C4-2B (cell line): ENCODE measurements around the gene HCST.

Experiments used
- ZFX ChIP-seq: fragments of 450-650 bp; IDR thresholded peaks from 2 replicates; pipeline ENCODE4 v1.6.1; 2017
- TF ChIP-seq, protein P1 (sequence below): fragments of 450-650 bp; conservative IDR thresholded peaks from 2 replicates; pipeline ENCODE4 v1.5.1; 2017; ENCODE audit warnings: mild to moderate bottlenecking

DNA sequence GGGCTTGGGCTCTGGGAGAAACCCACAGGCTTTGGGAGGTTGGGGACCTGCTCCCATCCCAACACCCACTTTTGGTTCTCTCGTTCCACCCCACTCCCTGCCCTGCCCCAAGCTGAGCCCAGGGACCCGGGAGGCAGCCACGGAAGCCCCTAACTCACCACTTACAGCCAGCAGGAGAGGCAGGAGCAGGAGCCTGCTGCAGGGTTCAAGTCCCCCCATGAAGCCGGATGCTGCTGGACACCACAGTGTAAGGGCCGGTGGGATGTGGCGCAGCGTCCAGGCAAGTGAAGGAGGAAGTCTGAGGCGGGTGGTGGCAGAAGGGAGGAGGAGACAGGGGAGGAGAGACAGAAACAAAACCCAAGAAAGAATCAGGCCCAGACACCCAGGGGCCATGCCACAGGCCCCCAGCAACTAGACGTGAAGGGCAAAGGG, 5.7 kb downstream of the HCST start, which contains the start of gene TYROBP:
- TF ChIP-seq, protein P1, sequence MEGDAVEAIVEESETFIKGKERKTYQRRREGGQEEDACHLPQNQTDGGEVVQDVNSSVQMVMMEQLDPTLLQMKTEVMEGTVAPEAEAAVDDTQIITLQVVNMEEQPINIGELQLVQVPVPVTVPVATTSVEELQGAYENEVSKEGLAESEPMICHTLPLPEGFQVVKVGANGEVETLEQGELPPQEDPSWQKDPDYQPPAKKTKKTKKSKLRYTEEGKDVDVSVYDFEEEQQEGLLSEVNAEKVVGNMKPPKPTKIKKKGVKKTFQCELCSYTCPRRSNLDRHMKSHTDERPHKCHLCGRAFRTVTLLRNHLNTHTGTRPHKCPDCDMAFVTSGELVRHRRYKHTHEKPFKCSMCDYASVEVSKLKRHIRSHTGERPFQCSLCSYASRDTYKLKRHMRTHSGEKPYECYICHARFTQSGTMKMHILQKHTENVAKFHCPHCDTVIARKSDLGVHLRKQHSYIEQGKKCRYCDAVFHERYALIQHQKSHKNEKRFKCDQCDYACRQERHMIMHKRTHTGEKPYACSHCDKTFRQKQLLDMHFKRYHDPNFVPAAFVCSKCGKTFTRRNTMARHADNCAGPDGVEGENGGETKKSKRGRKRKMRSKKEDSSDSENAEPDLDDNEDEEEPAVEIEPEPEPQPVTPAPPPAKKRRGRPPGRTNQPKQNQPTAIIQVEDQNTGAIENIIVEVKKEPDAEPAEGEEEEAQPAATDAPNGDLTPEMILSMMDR, result no peak
- no peak for TF ChIP-seq ZFX
